Right hindlimb (tissue), 1 donor: ENCODE data around the gene ARPC5.

ENCODE experiments used
- DNase-seq: peaks from one replicate; pipeline ENCODE4 v3.0.0-alpha.2; 2018

The ARPC5 gene

GRCh38 chr1:183609759-183610452, 25.7 kb downstream of the ARPC5 start:
- no peak for DNase-seq

GRCh38 chr1:183609313-183609712, 26.3 kb downstream of the ARPC5 start:
- peak; percentile 58 for DNase-seq

GRCh38 chr1:183607322-183607980, 28.1 kb downstream of the ARPC5 start:
- no peak for DNase-seq

GRCh38 chr1:183605904-183606303, 29.7 kb downstream of the ARPC5 start:
- DNase-seq: no peak

- DNase-seq: no peak
Observed at GRCh38 chr1:183604815-183605214, 30.8 kb downstream of the ARPC5 start.

- DNase-seq: no peak
Observed at GRCh38 chr1:183604038-183604808, 31.4 kb downstream of the ARPC5 start.

GRCh38 chr1:183602510-183602909, 33.1 kb downstream of the ARPC5 start:
- no peak for DNase-seq

GRCh38 chr1:183600634-183601033, 34.9 kb downstream of the ARPC5 start:
- DNase-seq: no peak

GRCh38 chr1:183600136-183600535, 35.4 kb downstream of the ARPC5 start:
- DNase-seq: no peak

GRCh38 chr1:183598386-183598785, 37.2 kb downstream of the ARPC5 start:
- DNase-seq: no peak

GRCh38 chr1:183597656-183598347, 37.8 kb downstream of the ARPC5 start:
- no peak for DNase-seq

- DNase-seq: no peak
Observed at GRCh38 chr1:183596500-183596899, 39.1 kb downstream of the ARPC5 start.

GRCh38 chr1:183595537-183595936, 40.0 kb downstream of the ARPC5 start:
- no peak for DNase-seq

- no peak for DNase-seq
Observed at GRCh38 chr1:183593356-183593755, 42.2 kb downstream of the ARPC5 start.

GRCh38 chr1:183592733-183593132, 42.9 kb downstream of the ARPC5 start:
- DNase-seq: no peak

GRCh38 chr1:183590244-183591191, 45.1 kb downstream of the ARPC5 start, which contains the start of gene NCF2:
Gene NCF2, minus strand, starts transcription at chr1:183590459. Its CDS starts 130 bp downstream, at chr1:183590329.
- no peak for DNase-seq

- DNase-seq: no peak
Observed at GRCh38 chr1:183589874-183590243, 45.7 kb downstream of the ARPC5 start.

- DNase-seq: no peak
Observed at GRCh38 chr1:183589384-183589783, 46.2 kb downstream of the ARPC5 start.

- DNase-seq: no peak
Observed at GRCh38 chr1:183588827-183589226, 46.8 kb downstream of the ARPC5 start.

- DNase-seq: no peak
Observed at GRCh38 chr1:183586926-183587325, 48.7 kb downstream of the ARPC5 start.

GRCh38 chr1:183586455-183586854, 49.1 kb downstream of the ARPC5 start:
- DNase-seq: no peak

- DNase-seq: no peak
Observed at GRCh38 chr1:183585038-183585437, 50.5 kb downstream of the ARPC5 start.
